Activated CD4-positive, alpha-beta T cell treated with anti-CD3 and anti-CD28 coated beads, Interleukin-2, amount 10 ng/mL, durations not matched to agents 7 days and 5 days (primary cell): ENCODE data around the gene SHB. TPM values are rescaled to one million over a fixed set of nuclear protein-coding genes. Genes with fewer than 3 reads are reported as not detected.

Experiments used
- CTCF ChIA-PET: fragments of 350-600 bp; sonication (Branson Sonifier 250); formaldehyde crosslinking; loops from one replicate; lab custom pipeline; 2021; ENCODE audit warnings: antibody characterized with exemption; lab: Charles Lee
- POLR2A ChIA-PET: fragments of 350-600 bp; sonication (Branson Sonifier 250); formaldehyde crosslinking; loops from one replicate; lab custom pipeline; 2021; ENCODE audit warnings: antibody characterized with exemption; lab: Charles Lee
- DNase-seq: peaks from one replicate; pipeline ENCODE4 v3.0.0-alpha.2; 2020
- H3K27ac Mint-ChIP-seq: one replicate; pipeline ENCODE4 v1.8.0; 2021; ENCODE audit warnings: mild to moderate bottlenecking, moderate library complexity, mixed read lengths
- H3K27me3 Mint-ChIP-seq: one replicate; pipeline ENCODE4 v1.8.0; 2021; ENCODE audit warnings: mixed read lengths
- H3K36me3 Mint-ChIP-seq: one replicate; pipeline ENCODE4 v1.8.0; 2021; ENCODE audit warnings: low read depth, mixed read lengths
- H3K4me1 Mint-ChIP-seq: one replicate; pipeline ENCODE4 v1.8.0; 2021; ENCODE audit warnings: mixed read lengths
- H3K4me3 Mint-ChIP-seq: one replicate; pipeline ENCODE4 v1.8.0; 2021; ENCODE audit warnings: mild to moderate bottlenecking, moderate library complexity, mixed read lengths
- H3K9me3 Mint-ChIP-seq: one replicate; pipeline ENCODE4 v1.8.0; 2021; ENCODE audit warnings: mixed read lengths
- total RNA-seq, 2 experiments: library from RNA; stranded (reverse); gene quantifications; one replicate each; pipeline ENCODE4 v1.2.3, GENCODE V29; 2021

The SHB gene
- total RNA-seq, 2 experiments from 2014 or later, result not detected

DNA sequence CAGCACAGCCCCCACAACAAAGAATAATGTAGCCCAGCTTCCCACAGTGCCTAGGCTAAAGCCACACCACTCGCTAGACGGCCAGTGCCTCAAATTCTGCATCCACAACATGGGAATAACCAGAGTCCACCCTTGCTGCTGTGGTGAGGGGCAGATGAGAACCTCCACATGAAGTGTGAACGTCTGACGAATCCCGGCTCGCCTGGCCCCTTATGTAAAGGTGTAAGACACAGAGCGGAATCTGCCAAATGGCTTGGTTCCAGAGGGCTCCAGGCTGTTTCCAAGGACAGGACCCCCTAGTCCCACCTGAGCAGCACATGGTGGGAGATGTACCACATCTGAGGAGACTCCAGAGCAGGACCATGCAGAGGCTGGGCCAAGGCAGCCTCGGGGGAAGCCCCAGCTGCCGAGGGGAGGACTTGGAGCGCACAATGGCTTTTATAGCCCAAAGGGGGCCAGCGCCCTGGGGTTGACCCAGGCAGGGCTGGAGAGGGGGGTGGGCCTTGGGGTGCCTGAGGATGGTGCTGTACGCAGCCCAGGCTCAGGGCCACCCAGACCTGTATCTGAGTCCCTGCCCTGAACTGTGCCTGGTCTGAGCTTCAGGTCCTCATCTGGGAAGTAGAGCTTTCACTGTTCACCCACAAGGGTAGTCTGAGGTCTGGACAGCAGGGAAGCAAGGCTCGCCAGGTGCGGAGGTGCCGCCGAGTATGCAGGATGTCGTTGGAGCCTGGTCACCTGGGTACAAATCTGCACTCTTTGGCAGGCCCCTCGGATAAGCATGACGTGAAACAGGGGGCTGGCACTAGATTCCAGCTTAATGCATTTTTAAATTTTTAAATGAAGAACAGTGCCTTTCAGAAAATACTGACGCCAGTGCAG is 140.2 kb downstream of the SHB start:
- POLR2A ChIA-PET, result no interaction called here
- Mint-ChIP-seq H3K27ac (no peak overlapping the region), H3K4me3 (no peak overlapping the region), H3K4me1 (peaks cover 5% of the 10 kb centered on the region), H3K9me3 (no peaks in the 10 kb centered on the region), H3K36me3 (no peaks in the 10 kb centered on the region), H3K27me3 (no peaks in the 10 kb centered on the region)
- CTCF ChIA-PET, result no interaction called here
- no peak for DNase-seq

- ChIA-PET POLR2A (no interaction called here), CTCF (no interaction called here)
- H3K27me3 Mint-ChIP-seq, result no peaks in the 10 kb centered on the region
- DNase-seq, result no peak
- peaks cover 5% of the 10 kb centered on the region for H3K4me1 Mint-ChIP-seq
- no peaks in the 10 kb centered on the region for H3K9me3 Mint-ChIP-seq
- H3K36me3 Mint-ChIP-seq, result no peaks in the 10 kb centered on the region
- no peak overlapping the region for H3K4me3 Mint-ChIP-seq
- no peak overlapping the region for H3K27ac Mint-ChIP-seq
Observed at GRCh38 chr9:37927601-37928551, 141.2 kb downstream of the SHB start.

DNA sequence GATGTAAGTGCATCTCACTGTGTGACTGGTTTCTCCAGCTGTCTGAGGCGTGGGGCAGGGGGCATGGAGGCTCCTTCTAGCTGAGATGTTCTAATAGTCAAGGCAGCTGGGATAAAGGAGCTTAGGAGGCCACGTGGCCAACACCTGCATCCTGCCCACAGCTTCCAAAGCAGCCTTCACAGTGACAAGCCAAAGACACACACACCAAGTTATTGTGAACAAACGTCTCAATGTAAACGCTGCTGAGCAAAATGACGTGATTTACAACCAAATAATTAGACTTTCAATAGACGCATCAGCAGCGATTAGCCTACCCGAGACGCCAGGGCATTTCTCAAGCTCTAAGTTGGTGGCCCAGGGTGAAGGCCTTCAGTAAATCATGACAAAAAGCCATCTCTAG is 141.9 kb downstream of the SHB start:
- Mint-ChIP-seq H3K36me3 (no peaks in the 10 kb centered on the region), H3K4me3 (no peak overlapping the region), H3K9me3 (no peaks in the 10 kb centered on the region), H3K4me1 (peaks cover 5% of the 10 kb centered on the region), H3K27me3 (no peaks in the 10 kb centered on the region), H3K27ac (no peak overlapping the region)
- ChIA-PET POLR2A (no interaction called here), CTCF (no interaction called here)
- no peak for DNase-seq

DNA sequence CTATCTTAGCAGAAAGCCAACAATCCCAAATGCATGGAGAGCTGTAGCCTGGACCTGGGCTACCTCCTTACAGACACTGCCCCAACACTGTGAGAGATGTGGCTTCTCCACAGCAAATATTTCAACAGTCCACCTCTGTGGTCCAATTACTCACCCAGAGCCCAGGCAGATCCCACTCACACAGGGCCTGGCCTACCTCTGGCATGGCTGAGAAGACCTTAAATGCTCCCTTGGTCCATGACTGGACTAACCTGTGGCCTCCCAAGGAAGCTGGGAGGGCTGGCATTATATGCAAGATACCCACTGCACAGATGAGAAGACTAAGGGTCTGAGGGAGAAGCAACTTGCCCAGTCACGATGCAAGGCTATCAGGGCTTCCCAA is 142.3 kb downstream of the SHB start:
- no peak for DNase-seq
- no peaks in the 10 kb centered on the region for H3K9me3 Mint-ChIP-seq
- H3K27ac Mint-ChIP-seq, result no peak overlapping the region
- ChIA-PET CTCF (interaction anchor here (0.7 kb wide), 1 partner anchor 9 kb away, joined by 3 read pairs; no protein-coding TSS in a partner anchor), POLR2A (no interaction called here)
- no peaks in the 10 kb centered on the region for H3K27me3 Mint-ChIP-seq
- H3K4me3 Mint-ChIP-seq, result no peak overlapping the region
- no peaks in the 10 kb centered on the region for H3K36me3 Mint-ChIP-seq
- H3K4me1 Mint-ChIP-seq, result peaks cover 5% of the 10 kb centered on the region

DNA sequence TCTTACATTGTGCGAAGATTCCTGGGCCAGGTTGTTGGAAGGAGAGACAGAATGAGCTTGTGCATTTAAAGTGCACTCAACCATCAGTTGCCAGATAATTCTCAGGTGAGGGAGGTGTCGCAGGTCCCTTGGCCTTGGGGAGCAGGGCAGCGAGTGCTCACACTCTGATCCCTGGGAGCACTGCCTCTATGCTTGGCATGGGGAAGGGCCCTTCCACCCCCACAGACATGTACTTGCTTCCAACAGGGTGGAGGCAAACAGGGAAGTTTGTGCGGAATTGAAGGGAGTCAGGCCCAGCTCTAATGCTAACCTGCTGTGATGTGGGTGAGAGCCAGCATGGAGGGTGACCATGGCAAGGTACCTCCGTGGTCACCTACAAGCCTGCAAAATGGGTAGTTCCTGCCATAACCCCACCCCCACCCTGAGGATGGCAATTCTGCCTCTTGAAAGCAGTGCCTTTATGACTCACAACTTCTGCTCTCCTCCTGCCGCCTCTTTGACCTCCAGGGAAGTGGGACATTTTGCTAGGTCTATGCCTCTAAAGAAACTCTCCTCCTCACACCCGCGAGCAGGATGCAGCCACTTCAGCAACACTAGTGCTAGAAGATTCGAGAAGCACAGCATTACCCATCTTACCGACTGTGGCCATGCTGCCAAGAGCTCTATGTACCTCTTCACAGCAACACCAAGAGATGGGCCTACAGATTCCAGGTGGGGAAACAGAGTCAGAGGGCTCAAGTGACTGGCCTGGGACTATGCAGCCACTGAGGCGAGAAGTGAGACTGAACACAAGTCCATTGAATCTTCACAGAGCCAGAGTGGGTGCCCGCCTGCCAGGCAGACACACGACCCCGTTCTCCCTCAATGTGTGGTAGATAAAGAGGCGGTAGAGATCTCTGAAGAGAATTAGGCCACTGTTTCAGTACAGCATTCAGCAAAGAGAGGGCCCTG is 143.0 kb downstream of the SHB start:
- Mint-ChIP-seq H3K4me3 (no peak overlapping the region), H3K36me3 (no peaks in the 10 kb centered on the region), H3K27me3 (no peaks in the 10 kb centered on the region), H3K4me1 (peaks cover 5% of the 10 kb centered on the region), H3K27ac (no peak overlapping the region), H3K9me3 (no peaks in the 10 kb centered on the region)
- DNase-seq, result no peak
- ChIA-PET POLR2A (no interaction called here), CTCF (interaction anchor here (0.7 kb wide), 1 partner anchor 9 kb away, joined by 3 read pairs; no protein-coding TSS in a partner anchor)

GRCh38 chr9:37925006-37925405 is 144.0 kb downstream of the SHB start:
- H3K4me3 Mint-ChIP-seq, result no peak overlapping the region
- H3K4me1 Mint-ChIP-seq, result peaks cover 5% of the 10 kb centered on the region
- no peak overlapping the region for H3K27ac Mint-ChIP-seq
- POLR2A ChIA-PET, result no interaction called here
- H3K36me3 Mint-ChIP-seq, result no peaks in the 10 kb centered on the region
- no peak for DNase-seq
- no peaks in the 10 kb centered on the region for H3K27me3 Mint-ChIP-seq
- CTCF ChIA-PET, result interaction anchor here (1.4 to 2.1 kb wide), 2 partner anchors 9 to 12 kb away, joined by 4 to 11 read pairs; no protein-coding TSS in a partner anchor
- no peaks in the 10 kb centered on the region for H3K9me3 Mint-ChIP-seq

DNA sequence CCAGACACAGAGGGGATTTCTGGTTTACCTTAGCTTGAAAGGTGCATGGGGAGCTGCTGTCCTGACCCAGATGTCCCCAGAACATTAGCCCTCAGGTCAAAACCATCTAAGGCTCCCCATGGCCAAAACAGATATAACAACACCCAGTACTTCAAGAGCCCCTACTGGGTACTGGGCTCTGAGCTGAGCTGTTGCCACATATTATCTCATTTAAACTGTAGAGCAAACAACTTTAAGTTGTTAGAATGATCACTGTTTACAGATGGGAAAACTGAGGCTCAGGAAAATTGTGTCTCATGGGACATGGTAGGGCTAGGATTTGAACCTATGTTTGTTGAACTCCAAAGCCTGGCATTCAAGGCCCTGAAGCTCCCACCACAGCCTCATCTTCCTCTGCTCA is 144.5 kb downstream of the SHB start:
- Mint-ChIP-seq H3K36me3 (no peaks in the 10 kb centered on the region), H3K27ac (no peak overlapping the region), H3K4me3 (no peak overlapping the region), H3K27me3 (no peaks in the 10 kb centered on the region), H3K4me1 (peaks cover 4% of the 10 kb centered on the region), H3K9me3 (no peaks in the 10 kb centered on the region)
- ChIA-PET POLR2A (no interaction called here), CTCF (interaction anchor here (1.4 to 2.1 kb wide), 2 partner anchors 9 to 11 kb away, joined by 4 to 11 read pairs; no protein-coding TSS in a partner anchor)
- DNase-seq, result no peak

- CTCF ChIA-PET, result interaction anchor here (1.4 to 2.1 kb wide), 2 partner anchors 10 to 11 kb away, joined by 4 to 11 read pairs; no protein-coding TSS in a partner anchor
- no peak overlapping the region for H3K27ac Mint-ChIP-seq
- POLR2A ChIA-PET, result no interaction called here
- no peaks in the 10 kb centered on the region for H3K27me3 Mint-ChIP-seq
- DNase-seq, result no peak
- peaks cover 2% of the 10 kb centered on the region for H3K4me1 Mint-ChIP-seq
- no peaks in the 10 kb centered on the region for H3K9me3 Mint-ChIP-seq
- no peak overlapping the region for H3K4me3 Mint-ChIP-seq
- no peaks in the 10 kb centered on the region for H3K36me3 Mint-ChIP-seq
Observed at GRCh38 chr9:37923796-37924427, 145.1 kb downstream of the SHB start.

DNA sequence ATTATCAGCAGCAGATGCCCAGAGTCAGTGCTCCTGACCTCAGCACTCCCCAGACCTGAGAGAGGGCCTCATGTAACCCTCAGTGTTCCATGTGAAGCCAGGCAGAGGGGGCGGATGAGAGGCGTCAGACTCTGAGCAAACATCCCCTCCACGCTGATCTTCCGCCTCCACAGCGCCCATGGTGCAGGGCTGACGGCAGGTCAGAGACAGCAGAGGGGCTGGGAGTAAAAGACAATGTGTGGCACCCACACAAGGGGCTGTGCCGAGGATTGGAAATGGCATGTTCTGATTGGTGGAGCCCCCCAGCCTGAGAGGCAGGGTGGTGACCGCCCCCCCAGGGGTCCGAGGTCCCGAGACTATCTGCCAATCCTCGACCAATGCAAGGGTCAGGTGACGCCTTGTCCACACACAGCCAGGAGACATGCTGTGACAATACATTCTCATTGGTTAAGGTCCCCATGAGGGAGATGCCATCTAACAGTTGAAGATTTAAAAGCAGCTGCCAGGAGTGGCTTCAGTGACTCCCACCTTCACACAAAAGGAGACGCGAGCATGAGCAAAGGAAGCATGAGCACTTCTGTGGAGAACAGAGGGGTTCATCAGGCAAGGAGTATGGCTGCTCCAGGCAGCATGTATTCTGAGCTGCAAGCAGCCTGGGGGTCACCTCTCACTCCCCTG is 145.8 kb downstream of the SHB start:
- no peaks in the 10 kb centered on the region for H3K36me3 Mint-ChIP-seq
- H3K27ac Mint-ChIP-seq, result no peak overlapping the region
- no peaks in the 10 kb centered on the region for H3K27me3 Mint-ChIP-seq
- H3K4me1 Mint-ChIP-seq, result peaks cover 2% of the 10 kb centered on the region
- no peak overlapping the region for H3K4me3 Mint-ChIP-seq
- H3K9me3 Mint-ChIP-seq, result no peaks in the 10 kb centered on the region
- POLR2A ChIA-PET, result no interaction called here
- no peak for DNase-seq
- CTCF ChIA-PET, result interaction anchor here (2.1 kb wide), 1 partner anchor 10 kb away, joined by 11 read pairs; no protein-coding TSS in a partner anchor

GRCh38 chr9:37922363-37923117 is 146.5 kb downstream of the SHB start:
- no peaks in the 10 kb centered on the region for H3K9me3 Mint-ChIP-seq
- no peaks in the 10 kb centered on the region for H3K36me3 Mint-ChIP-seq
- no peak overlapping the region for H3K27ac Mint-ChIP-seq
- DNase-seq, result no peak
- CTCF ChIA-PET, result interaction anchor here (0.9 kb wide), 1 partner anchor 9 kb away, joined by 4 read pairs; no protein-coding TSS in a partner anchor
- H3K27me3 Mint-ChIP-seq, result no peaks in the 10 kb centered on the region
- POLR2A ChIA-PET, result no interaction called here
- no peak overlapping the region for H3K4me3 Mint-ChIP-seq
- peaks cover 2% of the 10 kb centered on the region for H3K4me1 Mint-ChIP-seq
